CD14-positive monocyte (primary cell): ENCODE results near the gene ZNF296. TPM values are rescaled to one million over a fixed set of nuclear protein-coding genes. Genes with fewer than 3 reads are reported as not detected.
A peak's percentile ranks its signal among the peaks of the same experiment; 100 is the strongest.

ENCODE experiments used
- DNase-seq, 3 donors: peaks; one replicate each; pipeline ENCODE4 v3.0.0-alpha.2; 2011 to 2022
- H2AFZ ChIP-seq: 2 replicates; pipeline ENCODE4 v1.6.0; 2012; ENCODE audit warnings: mild to moderate bottlenecking, low read depth, low read length, inconsistent platforms; ENCODE audit not compliant: insufficient read depth, poor library complexity, severe bottlenecking
- H3K27ac ChIP-seq, 2 donors: 1 replicate in 1 of 2; 2 replicates in 1 of 2; pipeline ENCODE4 v1.5.1; 2012 to 2013; ENCODE audit warnings: low read length in 2 of 2, control low read depth in 1 of 2, inconsistent platforms in 1 of 2, low read depth in 1 of 2, mild to moderate bottlenecking in 1 of 2
- H3K27me3 ChIP-seq, 2 donors: one replicate each; pipeline versions ENCODE4 v1.6.0 to v1.6.1; 2011 to 2013; ENCODE audit warnings: low read length in 2 of 2; ENCODE audit not compliant: control insufficient read depth in 2 of 2, insufficient read depth in 2 of 2
- H3K36me3 ChIP-seq, 2 donors: replicated peaks in 1 of 2; 1 replicate in 1 of 2; 2 replicates in 1 of 2; pipeline versions ENCODE4 v1.5.1 to v1.6.1; 2012 to 2013; ENCODE audit warnings: low read length in 2 of 2, control low read depth in 1 of 2, inconsistent platforms in 1 of 2, mild to moderate bottlenecking in 1 of 2; ENCODE audit not compliant: insufficient read depth in 2 of 2, control insufficient read depth in 1 of 2
- H3K4me1 ChIP-seq, 2 donors: 1 replicate in 1 of 2; 2 replicates in 1 of 2; pipeline versions ENCODE4 v1.5.1 to v1.6.1; 2012 to 2013; ENCODE audit warnings: low read length in 2 of 2, control low read depth in 1 of 2, inconsistent platforms in 1 of 2, mild to moderate bottlenecking in 1 of 2, moderate library complexity in 1 of 2; ENCODE audit not compliant: insufficient read depth in 2 of 2, control insufficient read depth in 1 of 2
- H3K4me2 ChIP-seq: replicated peaks from 2 replicates; pipeline ENCODE3; 2012; ENCODE audit warnings: low read length, moderate library complexity, mild to moderate bottlenecking; ENCODE audit not compliant: poor library complexity, severe bottlenecking; ENCODE audit errors: extremely low read depth
- H3K4me3 ChIP-seq, 3 experiments: fragments of 200-600 bp in 1 of 3; sonication (generic) in 1 of 3; replicated peaks in 1 of 3; 1 replicate in 2 of 3; 2 replicates in 1 of 3; pipeline ENCODE4 v1.5.1; 2011 to 2013; ENCODE audit warnings: low read length in 3 of 3, mild to moderate bottlenecking in 3 of 3, control low read depth in 2 of 3, low read depth in 2 of 3, inconsistent platforms in 1 of 3, moderate library complexity in 1 of 3
- H3K79me2 ChIP-seq: 2 replicates; pipeline ENCODE4 v1.6.0; 2012; ENCODE audit warnings: mild to moderate bottlenecking, control low read depth, inconsistent platforms, low read length, moderate library complexity; ENCODE audit not compliant: insufficient read depth
- H3K9ac ChIP-seq: 2 replicates; pipeline ENCODE4 v1.6.0; 2017; ENCODE audit warnings: low read length, mild to moderate bottlenecking; ENCODE audit not compliant: insufficient read depth, poor library complexity, severe bottlenecking
- H3K9me3 ChIP-seq, 2 donors: replicated peaks in 1 of 2; 1 replicate in 1 of 2; 2 replicates in 1 of 2; pipeline versions ENCODE4 v1.5.1 to v1.6.1; 2012 to 2013; ENCODE audit warnings: low read length in 2 of 2, control low read depth in 1 of 2; ENCODE audit not compliant: control insufficient read depth in 1 of 2, insufficient read depth in 1 of 2
- H4K20me1 ChIP-seq: 2 replicates; pipeline ENCODE4 v1.6.0; 2012; ENCODE audit warnings: mild to moderate bottlenecking, low read length, control low read depth, moderate library complexity; ENCODE audit not compliant: insufficient read depth
- H3K27ac Mint-ChIP-seq, 7 donors: one replicate each; pipeline ENCODE4 v1.8.0; 2020; ENCODE audit warnings: mild to moderate bottlenecking in 7 of 7, mixed read lengths in 7 of 7, moderate library complexity in 6 of 7, inconsistent platforms in 2 of 7
- H3K27me3 Mint-ChIP-seq, 3 donors: one replicate each; pipeline ENCODE4 v1.8.0; 2021 to 2022; ENCODE audit warnings: low read depth in 3 of 3, mild to moderate bottlenecking in 3 of 3, mixed read lengths in 3 of 3, moderate library complexity in 3 of 3, inconsistent platforms in 1 of 3
- H3K36me3 Mint-ChIP-seq, 2 donors: one replicate each; pipeline ENCODE4 v1.8.0; 2020; ENCODE audit warnings: mixed read lengths in 2 of 2, inconsistent platforms in 1 of 2, mild to moderate bottlenecking in 1 of 2
- H3K4me1 Mint-ChIP-seq: one replicate; pipeline ENCODE4 v1.8.0; 2020; ENCODE audit warnings: mild to moderate bottlenecking, mixed read lengths
- H3K4me3 Mint-ChIP-seq, 2 donors: one replicate each; pipeline ENCODE4 v1.8.0; 2020; ENCODE audit warnings: mild to moderate bottlenecking in 2 of 2, mixed read lengths in 2 of 2, moderate library complexity in 1 of 2
- H3K9me3 Mint-ChIP-seq, 7 donors: one replicate each; pipeline ENCODE4 v1.8.0; 2020 to 2022; ENCODE audit warnings: mixed read lengths in 7 of 7, mild to moderate bottlenecking in 6 of 7, moderate library complexity in 6 of 7, inconsistent platforms in 2 of 7
- CTCF ChIP-seq: fragments of 200-600 bp; IDR thresholded peaks from one replicate; pipeline ENCODE4 v1.8.0; 2022; ENCODE audit warnings: antibody characterized with exemption, mild to moderate bottlenecking
- WGBS: methylation state at CpG from one replicate; pipeline ENCODE4 v1.1.5; 2013; ENCODE audit warnings: missing lambda C conversion rate; ENCODE audit not compliant: insufficient coverage; 5-methylcytosine and 5-hydroxymethylcytosine counted together
- intact Hi-C, 2 donors: fragments of 100-400 bp; cut with micrococcal nuclease; formaldehyde crosslinking; loops; one replicate each; pipeline versions ENCODE4 v1.15.0 to v1.15.1; 2023
- polyA plus RNA-seq, 3 donors: library from polyadenylated mRNA; depleted of rRNA in 1 of 3; unstranded in 2 of 3; stranded (reverse) in 1 of 3; fragments of 300-500 nt in 2 of 3; fragments of >200 nt in 1 of 3; fragmentation: Illumina TruSeq in 2 of 3; gene quantifications; 1 replicate in 2 of 3; 2 replicates in 1 of 3; pipeline ENCODE4 v1.2.3, GENCODE V29; 2012 to 2021

The ZNF296 gene
- polyA plus RNA-seq, 3 donors: 3.8 to 7.2 (median 6.5) TPM

- Mint-ChIP-seq H3K27me3 (peaks cover 0 to 3% (median 2%) of the 10 kb centered on the region in 3 donors), H3K4me3 (no peak overlapping the region), H3K4me1 (no peaks in the 10 kb centered on the region), H3K36me3 (peaks cover 75 to 97% of the 10 kb centered on the region in 2 donors), H3K9me3 (no peaks in the 10 kb centered on the region), H3K27ac (peak overlapping the region in 1 of 7 donors; percentile 73)
- Histone ChIP-seq H3K27ac (no peak overlapping the region), H3K4me1 (no peaks in the 10 kb centered on the region), H3K27me3 (no peaks in the 10 kb centered on the region), H3K36me3 (peaks cover 91 to 98% of the 10 kb centered on the region in 2 donors), H3K4me3 (no peak overlapping the region), H4K20me1 (peaks cover 87% of the 10 kb centered on the region), H2AFZ (no peak overlapping the region), H3K9ac (no peak overlapping the region), H3K9me3 (no peaks in the 10 kb centered on the region), H3K79me2 (peaks cover 30% of the 10 kb centered on the region), H3K4me2 (no peak overlapping the region)
- no peak for DNase-seq
- intact Hi-C loops: no loop called here
- WGBS: no CpG with 5 or more reads among the region's 4 CpGs
- no peak for TF ChIP-seq CTCF
Measured at GRCh38 chr19:45061965-45062364, 14.3 kb downstream of the ZNF296 start.

- Mint-ChIP-seq H3K27me3 (peaks cover 0 to 3% (median 2%) of the 10 kb centered on the region in 3 donors), H3K4me3 (no peak overlapping the region), H3K27ac (peak overlapping the region in 5 of 7 donors; percentile 29 to 79 (median 62)), H3K36me3 (peaks cover 83 to 97% of the 10 kb centered on the region in 2 donors), H3K4me1 (no peaks in the 10 kb centered on the region), H3K9me3 (no peaks in the 10 kb centered on the region)
- Histone ChIP-seq H3K4me1 (no peaks in the 10 kb centered on the region), H3K9ac (no peak overlapping the region), H3K4me2 (no peak overlapping the region), H3K36me3 (peaks cover 92 to 98% of the 10 kb centered on the region in 2 donors), H4K20me1 (peaks cover 88% of the 10 kb centered on the region), H3K4me3 (no peak overlapping the region), H2AFZ (no peak overlapping the region), H3K79me2 (peaks cover 23% of the 10 kb centered on the region), H3K27ac (peak overlapping the region in 1 of 2 donors; percentile 1), H3K9me3 (no peaks in the 10 kb centered on the region), H3K27me3 (no peaks in the 10 kb centered on the region)
- DNase-seq: peak; percentile 72 to 76 (median 76)
- WGBS: 83% methylated on average over 15 of the region's 16 CpGs
- TF ChIP-seq CTCF: peak; percentile 92
- intact Hi-C loops: loop anchor here (1.0 to 5.0 kb wide), 5 partner anchors 42 to 157 kb away; no protein-coding TSS in a partner anchor
Measured at GRCh38 chr19:45059258-45059965, 16.9 kb downstream of the ZNF296 start.
